COLO668 (cell line): ENCODE results near the gene NOL9.
"Not testable (repeated sequence)": the region's sequence is repeated elsewhere in the genome, so short reads cannot be mapped to it uniquely, and the experiment has no call there.

ENCODE experiments used
- DNase-seq: peaks from one replicate; lab custom pipeline; 2025; ENCODE audit not compliant: unreplicated experiment; lab: John Stamatoyannopoulos, UW

The NOL9 gene

GRCh38 chr1:6574025-6574620 lies 19.8 kb upstream of the NOL9 start:
- DNase-seq = no peak

GRCh38 chr1:6572653-6573383 lies 18.5 kb upstream of the NOL9 start:
- no peak for DNase-seq

GRCh38 chr1:6570987-6571386 lies 16.7 kb upstream of the NOL9 start:
- no peak for DNase-seq

- no peak for DNase-seq
Observed at GRCh38 chr1:6570100-6570499, 15.8 kb upstream of the NOL9 start.

GRCh38 chr1:6569033-6569432 lies 14.7 kb upstream of the NOL9 start:
- DNase-seq = no peak

- no peak for DNase-seq
Observed at GRCh38 chr1:6560267-6560666, 6.0 kb upstream of the NOL9 start.

- not testable (repeated sequence) for DNase-seq
Observed at GRCh38 chr1:6559161-6559560, 4.8 kb upstream of the NOL9 start.

GRCh38 chr1:6557597-6557996 lies 3.3 kb upstream of the NOL9 start:
- DNase-seq = no peak

GRCh38 chr1:6554907-6555778 lies 830 bp upstream of the NOL9 start, which contains the start of gene TAS1R1:
Gene TAS1R1 (plus strand): TSS chr1:6555307. CDS start chr1:6555374, 67 bp downstream.
- no peak for DNase-seq

- DNase-seq = no peak
Observed at GRCh38 chr1:6547301-6547700, 7.0 kb downstream of the NOL9 start.

- DNase-seq = no peak
Observed at GRCh38 chr1:6546326-6546725, 8.0 kb downstream of the NOL9 start.

GRCh38 chr1:6545276-6546112 lies 8.8 kb downstream of the NOL9 start:
- no peak for DNase-seq

- no peak for DNase-seq
Observed at GRCh38 chr1:6544831-6545230, 9.5 kb downstream of the NOL9 start.

GRCh38 chr1:6538956-6539355 lies 15.4 kb downstream of the NOL9 start:
- no peak for DNase-seq

GRCh38 chr1:6536291-6536690 lies 18.0 kb downstream of the NOL9 start:
- DNase-seq = no peak

- no peak for DNase-seq
Observed at GRCh38 chr1:6535214-6535613, 19.1 kb downstream of the NOL9 start.

- DNase-seq = no peak
Observed at GRCh38 chr1:6534248-6534822, 20.0 kb downstream of the NOL9 start.

- no peak for DNase-seq
Observed at GRCh38 chr1:6531996-6532395, 22.3 kb downstream of the NOL9 start.

- DNase-seq = no peak
Observed at GRCh38 chr1:6530504-6531160, 23.7 kb downstream of the NOL9 start.

- DNase-seq = no peak
Observed at GRCh38 chr1:6528492-6528891, 25.8 kb downstream of the NOL9 start.
